ENCODE results near the gene FAM124A.

Gene FAM124A

DNA sequence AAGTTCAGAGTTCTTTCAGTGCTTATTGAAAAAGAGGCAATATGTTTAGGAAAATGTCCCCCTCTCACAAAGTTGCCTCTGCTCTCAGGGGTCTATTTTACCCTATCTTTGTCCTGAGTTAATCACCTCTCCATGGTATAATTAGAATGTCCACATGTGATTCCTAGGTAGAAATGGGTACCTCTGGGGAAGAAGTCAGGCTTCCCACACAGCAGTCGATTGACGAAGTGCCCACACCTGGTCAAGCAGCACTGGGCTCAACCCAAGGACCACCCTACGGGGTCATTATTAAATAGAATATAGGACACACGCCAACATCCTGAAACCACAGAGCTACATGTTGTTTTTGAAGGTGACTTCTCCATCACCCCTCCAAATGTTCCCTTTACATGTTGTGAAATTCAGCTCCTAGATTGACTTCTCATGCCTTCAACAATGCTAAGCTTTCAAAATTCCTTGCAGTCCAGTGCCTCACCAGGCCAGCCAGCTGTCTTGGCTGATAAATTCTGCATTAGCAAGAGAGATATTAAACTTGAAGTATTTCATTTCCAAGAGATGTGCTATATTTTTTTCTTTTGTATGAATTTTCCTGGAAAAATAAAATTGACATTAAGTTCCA is 43.6 kb upstream of the FAM124A start:
- Histone ChIP-seq H3K27me3 (ENCODE audit: low read depth, low read length) (peaks cover 28% of the 10 kb centered on the region), H2AFZ (ENCODE audit: low read depth, low read length) (no peak overlapping the region), H3K27ac (ENCODE audit: low read length) (no peak overlapping the region), H3K4me1 (ENCODE audit: low read length) (peaks cover 5% of the 10 kb centered on the region), H3K36me3 (replicated peaks; ENCODE audit: low read depth, low read length) (no peaks in the 10 kb centered on the region), H3K9me3 (ENCODE audit: insufficient read depth, low read length) (no peaks in the 10 kb centered on the region), H3K9ac (ENCODE audit: low read length) (no peak overlapping the region), H3K79me2 (ENCODE audit: low read length) (no peaks in the 10 kb centered on the region), H3K4me3 (ENCODE audit: low read length) (no peak overlapping the region), H4K20me1 (ENCODE audit: insufficient read depth, low read length) (no peaks in the 10 kb centered on the region), H3K4me2 (ENCODE audit: low read length) (no peak overlapping the region)
- TF ChIP-seq, protein P1, sequence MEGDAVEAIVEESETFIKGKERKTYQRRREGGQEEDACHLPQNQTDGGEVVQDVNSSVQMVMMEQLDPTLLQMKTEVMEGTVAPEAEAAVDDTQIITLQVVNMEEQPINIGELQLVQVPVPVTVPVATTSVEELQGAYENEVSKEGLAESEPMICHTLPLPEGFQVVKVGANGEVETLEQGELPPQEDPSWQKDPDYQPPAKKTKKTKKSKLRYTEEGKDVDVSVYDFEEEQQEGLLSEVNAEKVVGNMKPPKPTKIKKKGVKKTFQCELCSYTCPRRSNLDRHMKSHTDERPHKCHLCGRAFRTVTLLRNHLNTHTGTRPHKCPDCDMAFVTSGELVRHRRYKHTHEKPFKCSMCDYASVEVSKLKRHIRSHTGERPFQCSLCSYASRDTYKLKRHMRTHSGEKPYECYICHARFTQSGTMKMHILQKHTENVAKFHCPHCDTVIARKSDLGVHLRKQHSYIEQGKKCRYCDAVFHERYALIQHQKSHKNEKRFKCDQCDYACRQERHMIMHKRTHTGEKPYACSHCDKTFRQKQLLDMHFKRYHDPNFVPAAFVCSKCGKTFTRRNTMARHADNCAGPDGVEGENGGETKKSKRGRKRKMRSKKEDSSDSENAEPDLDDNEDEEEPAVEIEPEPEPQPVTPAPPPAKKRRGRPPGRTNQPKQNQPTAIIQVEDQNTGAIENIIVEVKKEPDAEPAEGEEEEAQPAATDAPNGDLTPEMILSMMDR (IDR thresholded peaks at IDR 0.05; ENCODE audit: low read depth, low read length), result no peak
- TF ChIP-seq EZH2phosphoT487 (IDR thresholded peaks at IDR 0.05; ENCODE audit: low read depth), result no peak

DNA sequence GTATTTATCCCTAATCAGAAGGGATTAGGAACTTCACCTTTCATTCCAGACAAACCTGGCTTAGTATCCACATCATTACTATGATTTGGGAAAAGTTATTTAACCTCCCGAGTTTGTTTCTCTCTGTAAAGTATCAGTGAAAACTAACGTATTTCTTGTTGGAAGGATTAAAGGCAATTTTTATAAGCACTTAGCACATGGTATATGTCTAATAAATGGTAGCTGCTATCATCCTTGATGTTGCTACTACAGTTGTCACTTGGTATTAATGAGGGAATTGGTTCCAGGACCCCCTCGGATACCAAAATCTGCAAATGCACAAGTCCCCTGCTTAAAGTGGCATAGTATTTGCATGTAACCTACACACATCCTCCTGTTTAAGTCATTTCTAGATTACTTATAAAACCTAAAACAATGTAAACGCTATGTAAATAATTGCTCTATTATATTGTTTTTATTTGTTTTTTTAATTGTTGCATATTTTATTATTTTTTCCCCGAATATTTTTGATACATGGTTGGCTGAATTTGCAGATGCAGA is 42.7 kb upstream of the FAM124A start:
- TF ChIP-seq, protein P1 (IDR thresholded peaks at IDR 0.05; ENCODE audit: low read depth, low read length), result no peak
- TF ChIP-seq EZH2phosphoT487 (IDR thresholded peaks at IDR 0.05; ENCODE audit: low read depth), result no peak
- H3K4me2 ChIP-seq (ENCODE audit: low read length), result no peak overlapping the region
- H2AFZ ChIP-seq (ENCODE audit: low read depth, low read length), result no peak overlapping the region
- H3K4me1 ChIP-seq (ENCODE audit: low read length), result peaks cover 5% of the 10 kb centered on the region
- no peak overlapping the region for H3K4me3 ChIP-seq (ENCODE audit: low read length)
- H3K9ac ChIP-seq (ENCODE audit: low read length), result no peak overlapping the region
- H3K79me2 ChIP-seq (ENCODE audit: low read length), result no peaks in the 10 kb centered on the region
- no peaks in the 10 kb centered on the region for H3K36me3 ChIP-seq (replicated peaks; ENCODE audit: low read depth, low read length)
- H4K20me1 ChIP-seq (ENCODE audit: insufficient read depth, low read length), result no peaks in the 10 kb centered on the region
- H3K27me3 ChIP-seq (ENCODE audit: low read depth, low read length), result peaks cover 33% of the 10 kb centered on the region
- no peaks in the 10 kb centered on the region for H3K9me3 ChIP-seq (ENCODE audit: insufficient read depth, low read length)
- H3K27ac ChIP-seq (ENCODE audit: low read length), result no peak overlapping the region

DNA sequence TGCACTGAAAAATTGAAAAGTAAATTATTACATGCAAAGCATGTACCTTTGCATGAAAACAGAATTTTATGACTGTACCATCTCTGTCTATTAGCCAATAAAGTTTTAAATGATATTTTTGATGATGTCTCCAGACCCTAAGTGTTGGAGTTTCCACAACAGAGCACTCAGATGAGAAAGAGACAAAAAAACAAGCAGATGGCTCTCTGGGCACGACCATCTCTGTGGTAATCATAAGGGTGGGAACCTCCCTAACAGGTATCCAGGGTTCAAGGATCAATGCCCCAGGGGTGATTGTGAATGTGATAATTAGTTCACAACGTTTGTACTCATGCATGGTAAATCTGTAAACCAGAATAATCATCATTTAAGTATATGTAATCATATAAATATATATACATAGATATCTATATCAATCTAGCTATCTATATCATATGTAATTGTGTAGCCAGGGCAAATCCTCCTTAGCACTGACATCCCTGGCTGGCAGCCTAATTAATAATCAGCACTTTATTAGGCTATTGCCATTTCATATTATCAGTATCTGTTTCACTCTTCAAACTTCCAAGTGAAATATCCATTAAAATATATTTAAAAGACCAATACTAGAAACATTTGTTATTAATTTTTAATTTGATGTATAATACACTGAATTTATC is 41.2 kb upstream of the FAM124A start:
- H3K27ac ChIP-seq (ENCODE audit: low read length), result no peak overlapping the region
- TF ChIP-seq, protein P1 (IDR thresholded peaks at IDR 0.05; ENCODE audit: low read depth, low read length), result no peak

DNA sequence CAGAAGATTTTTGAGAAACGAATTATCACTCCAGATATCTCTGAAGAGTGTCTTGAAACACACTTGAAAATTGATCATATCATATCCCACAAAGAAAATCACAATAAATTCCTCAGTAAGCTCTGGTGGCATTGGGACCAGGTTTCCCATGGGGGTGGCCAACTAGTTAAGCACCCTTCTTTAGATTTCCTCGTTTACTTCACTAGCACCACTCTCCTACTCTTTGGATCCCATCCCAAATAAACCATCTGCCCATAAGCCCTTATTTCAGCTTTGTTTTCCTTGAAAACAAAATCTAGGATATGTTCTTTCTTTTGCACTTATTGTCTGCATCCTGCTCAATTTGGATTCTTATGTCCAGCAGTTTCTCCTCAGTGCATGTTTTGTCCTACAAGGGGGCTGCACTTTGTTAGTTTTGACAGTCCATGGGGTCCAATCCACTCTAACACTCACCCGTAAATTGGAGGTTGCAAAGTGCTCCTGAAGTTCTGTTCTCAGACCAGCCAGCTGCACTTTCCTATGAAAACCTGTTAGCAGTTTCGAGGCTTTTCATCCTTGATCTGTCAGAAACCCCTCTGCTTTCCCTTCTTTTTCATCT is 40.3 kb upstream of the FAM124A start:
- Histone ChIP-seq H3K9me3 (ENCODE audit: insufficient read depth, low read length) (no peaks in the 10 kb centered on the region), H3K4me2 (ENCODE audit: low read length) (no peak overlapping the region), H3K4me1 (ENCODE audit: low read length) (peaks cover 5% of the 10 kb centered on the region), H3K36me3 (replicated peaks; ENCODE audit: low read depth, low read length) (no peaks in the 10 kb centered on the region), H4K20me1 (ENCODE audit: insufficient read depth, low read length) (no peaks in the 10 kb centered on the region), H2AFZ (ENCODE audit: low read depth, low read length) (no peak overlapping the region), H3K27ac (ENCODE audit: low read length) (no peak overlapping the region), H3K79me2 (ENCODE audit: low read length) (no peaks in the 10 kb centered on the region), H3K4me3 (ENCODE audit: low read length) (no peak overlapping the region), H3K9ac (ENCODE audit: low read length) (no peak overlapping the region), H3K27me3 (ENCODE audit: low read depth, low read length) (peaks cover 33% of the 10 kb centered on the region)
- TF ChIP-seq, protein P1 (IDR thresholded peaks at IDR 0.05; ENCODE audit: low read depth, low read length), result no peak
- TF ChIP-seq EZH2phosphoT487 (IDR thresholded peaks at IDR 0.05; ENCODE audit: low read depth), result no peak

More for the DNA sequence above, 41.2 kb upstream of the FAM124A start:
- Histone ChIP-seq H3K79me2 (ENCODE audit: low read length) (no peaks in the 10 kb centered on the region), H2AFZ (ENCODE audit: low read depth, low read length) (no peak overlapping the region), H3K36me3 (replicated peaks; ENCODE audit: low read depth, low read length) (no peaks in the 10 kb centered on the region), H3K9ac (ENCODE audit: low read length) (no peak overlapping the region), H3K4me2 (ENCODE audit: low read length) (no peak overlapping the region), H3K4me1 (ENCODE audit: low read length) (peaks cover 5% of the 10 kb centered on the region), H3K27me3 (ENCODE audit: low read depth, low read length) (peaks cover 33% of the 10 kb centered on the region), H4K20me1 (ENCODE audit: insufficient read depth, low read length) (no peaks in the 10 kb centered on the region), H3K4me3 (ENCODE audit: low read length) (no peak overlapping the region), H3K9me3 (ENCODE audit: insufficient read depth, low read length) (no peaks in the 10 kb centered on the region)

Data from OCI-LY3 (cell line).